A673 (cell line): ENCODE data around the gene BICD1.

Experiments used
- EZH2 ChIP-seq: fragments of 200-600 bp; sonication (generic); IDR thresholded peaks from 2 replicates; pipeline ENCODE4 v1.6.1; 2017; ENCODE audit warnings: borderline replicate concordance, low read depth, mild to moderate bottlenecking, mixed read lengths, antibody characterized with exemption, low read length; ENCODE audit not compliant: poor library complexity, severe bottlenecking
- TF ChIP-seq, protein P1 (sequence below): fragments of 300-800, 200-600 bp; sonication (generic); conservative IDR thresholded peaks from 2 replicates; pipeline ENCODE4 v1.5.1; 2017; ENCODE audit warnings: low read depth, mild to moderate bottlenecking, antibody characterized with exemption, low read length, moderate library complexity, mixed read lengths

DNA sequence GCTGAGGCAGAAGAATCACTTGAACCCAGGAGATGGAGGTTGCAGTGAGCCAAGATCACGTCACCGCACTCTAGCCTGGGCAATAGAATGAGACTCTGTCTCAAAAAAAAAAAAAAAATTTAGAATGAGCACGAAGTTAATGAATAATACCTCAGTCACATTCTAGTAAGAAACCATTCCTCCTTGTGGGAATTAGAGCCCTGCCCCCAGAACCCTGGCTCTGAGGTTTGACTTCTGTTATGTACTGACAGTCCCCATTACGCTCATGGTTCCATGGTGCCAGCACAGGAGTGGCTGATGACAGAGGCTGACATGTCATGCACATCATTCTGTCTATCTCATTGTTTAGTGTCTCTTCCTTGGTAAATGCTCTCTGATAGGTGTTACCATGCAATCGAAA lies 160.1 kb downstream of the BICD1 start:
- TF ChIP-seq, protein P1, sequence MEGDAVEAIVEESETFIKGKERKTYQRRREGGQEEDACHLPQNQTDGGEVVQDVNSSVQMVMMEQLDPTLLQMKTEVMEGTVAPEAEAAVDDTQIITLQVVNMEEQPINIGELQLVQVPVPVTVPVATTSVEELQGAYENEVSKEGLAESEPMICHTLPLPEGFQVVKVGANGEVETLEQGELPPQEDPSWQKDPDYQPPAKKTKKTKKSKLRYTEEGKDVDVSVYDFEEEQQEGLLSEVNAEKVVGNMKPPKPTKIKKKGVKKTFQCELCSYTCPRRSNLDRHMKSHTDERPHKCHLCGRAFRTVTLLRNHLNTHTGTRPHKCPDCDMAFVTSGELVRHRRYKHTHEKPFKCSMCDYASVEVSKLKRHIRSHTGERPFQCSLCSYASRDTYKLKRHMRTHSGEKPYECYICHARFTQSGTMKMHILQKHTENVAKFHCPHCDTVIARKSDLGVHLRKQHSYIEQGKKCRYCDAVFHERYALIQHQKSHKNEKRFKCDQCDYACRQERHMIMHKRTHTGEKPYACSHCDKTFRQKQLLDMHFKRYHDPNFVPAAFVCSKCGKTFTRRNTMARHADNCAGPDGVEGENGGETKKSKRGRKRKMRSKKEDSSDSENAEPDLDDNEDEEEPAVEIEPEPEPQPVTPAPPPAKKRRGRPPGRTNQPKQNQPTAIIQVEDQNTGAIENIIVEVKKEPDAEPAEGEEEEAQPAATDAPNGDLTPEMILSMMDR = no peak
- TF ChIP-seq EZH2 = no peak
